Measurements from ENCODE around the gene POU2F3.

- TF ChIP-seq CTCF (conservative IDR thresholded peaks at IDR 0.05 in 1 of 2, IDR thresholded peaks at IDR 0.05 in 1 of 2; ENCODE audit: low read depth in 1 of 2, low read length in 2 of 2) (no peak), EZH2 (IDR thresholded peaks at IDR 0.05; ENCODE audit: low read length, missing control alignments) (no peak)
These were observed 6.6 kb upstream of the POU2F3 start for GRCh38 chr11:120233207-120233803.
